Measurements from ENCODE around the gene RAMAC. TPM values are rescaled to one million over a fixed set of nuclear protein-coding genes. Genes with fewer than 3 reads are reported as not detected.

The RAMAC gene
- total RNA-seq, 2 donors from 2014 or later = 22.4 to 24.1 TPM

DNA sequence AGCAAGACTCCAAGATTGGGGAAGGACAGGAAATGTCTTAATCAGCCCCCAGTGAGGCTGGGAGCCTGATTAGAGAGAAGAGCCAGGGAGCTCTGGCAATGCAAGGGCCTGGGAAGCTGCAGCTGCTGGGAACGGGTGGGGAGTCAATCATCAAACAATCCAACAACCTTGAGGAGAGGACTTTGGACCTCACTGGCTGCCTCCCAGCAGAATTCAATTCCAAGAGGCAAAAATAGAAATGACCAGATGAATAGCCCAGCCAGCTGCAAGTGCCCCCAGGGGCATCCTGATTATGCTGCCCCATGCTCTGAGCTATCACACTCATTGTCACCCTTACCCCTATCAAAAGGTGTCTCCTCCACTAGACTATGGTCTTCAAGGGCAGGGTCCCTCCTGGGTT, 27.4 kb upstream of the RAMAC start:
- Histone ChIP-seq H3K4me3 (no peak overlapping the region), H3K9me3 (no peaks in the 10 kb centered on the region), H3K4me1 (replicated peaks) (no peaks in the 10 kb centered on the region), H3K36me3 (no peaks in the 10 kb centered on the region), H3K27me3 (replicated peaks; ENCODE audit: insufficient read depth) (no peaks in the 10 kb centered on the region), H3K27ac (no peak overlapping the region)
- WGBS = 100% methylated on average over 1 of the region's 1 CpG
- no peak for TF ChIP-seq POLR2A (IDR thresholded peaks at IDR 0.05)
- TF ChIP-seq, protein P1, sequence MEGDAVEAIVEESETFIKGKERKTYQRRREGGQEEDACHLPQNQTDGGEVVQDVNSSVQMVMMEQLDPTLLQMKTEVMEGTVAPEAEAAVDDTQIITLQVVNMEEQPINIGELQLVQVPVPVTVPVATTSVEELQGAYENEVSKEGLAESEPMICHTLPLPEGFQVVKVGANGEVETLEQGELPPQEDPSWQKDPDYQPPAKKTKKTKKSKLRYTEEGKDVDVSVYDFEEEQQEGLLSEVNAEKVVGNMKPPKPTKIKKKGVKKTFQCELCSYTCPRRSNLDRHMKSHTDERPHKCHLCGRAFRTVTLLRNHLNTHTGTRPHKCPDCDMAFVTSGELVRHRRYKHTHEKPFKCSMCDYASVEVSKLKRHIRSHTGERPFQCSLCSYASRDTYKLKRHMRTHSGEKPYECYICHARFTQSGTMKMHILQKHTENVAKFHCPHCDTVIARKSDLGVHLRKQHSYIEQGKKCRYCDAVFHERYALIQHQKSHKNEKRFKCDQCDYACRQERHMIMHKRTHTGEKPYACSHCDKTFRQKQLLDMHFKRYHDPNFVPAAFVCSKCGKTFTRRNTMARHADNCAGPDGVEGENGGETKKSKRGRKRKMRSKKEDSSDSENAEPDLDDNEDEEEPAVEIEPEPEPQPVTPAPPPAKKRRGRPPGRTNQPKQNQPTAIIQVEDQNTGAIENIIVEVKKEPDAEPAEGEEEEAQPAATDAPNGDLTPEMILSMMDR (IDR thresholded peaks at IDR 0.05) = no peak
- no peak for TF ChIP-seq POLR2AphosphoS5 (IDR thresholded peaks at IDR 0.05)
- intact Hi-C loops (cut with DNase I) = no loop called here
- no peak for DNase-seq (ENCODE audit: low spot score)

DNA sequence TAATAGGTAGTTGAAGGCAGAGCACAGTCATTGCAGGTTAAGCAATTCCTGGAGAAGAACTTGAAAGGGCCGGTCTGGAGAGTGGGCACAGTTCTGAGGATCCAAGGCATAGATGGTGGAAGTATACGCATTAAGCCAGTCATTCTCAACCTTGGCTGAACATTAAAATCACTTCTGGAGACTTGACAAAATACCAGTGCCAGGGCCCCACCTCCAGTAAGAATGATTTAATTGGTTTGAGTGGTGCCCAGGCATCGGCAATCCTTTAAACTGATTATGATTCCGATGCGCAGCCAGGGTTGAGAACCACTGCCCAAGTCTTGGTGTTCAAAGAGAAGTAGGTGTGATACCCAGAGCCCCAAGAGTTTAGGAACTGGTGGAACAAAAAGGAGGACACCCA, 26.6 kb upstream of the RAMAC start:
- 96% methylated on average over 5 of the region's 5 CpGs for WGBS
- H3K4me3 ChIP-seq = no peak overlapping the region
- no peaks in the 10 kb centered on the region for H3K27me3 ChIP-seq (replicated peaks; ENCODE audit: insufficient read depth)
- no peaks in the 10 kb centered on the region for H3K4me1 ChIP-seq (replicated peaks)
- H3K9me3 ChIP-seq = no peaks in the 10 kb centered on the region
- intact Hi-C loops (cut with DNase I) = no loop called here
- no peak for DNase-seq (ENCODE audit: low spot score)
- H3K36me3 ChIP-seq = no peaks in the 10 kb centered on the region
- H3K27ac ChIP-seq = no peak overlapping the region
- TF ChIP-seq POLR2AphosphoS5 (IDR thresholded peaks at IDR 0.05) (no peak), POLR2A (IDR thresholded peaks at IDR 0.05) (no peak)

DNA sequence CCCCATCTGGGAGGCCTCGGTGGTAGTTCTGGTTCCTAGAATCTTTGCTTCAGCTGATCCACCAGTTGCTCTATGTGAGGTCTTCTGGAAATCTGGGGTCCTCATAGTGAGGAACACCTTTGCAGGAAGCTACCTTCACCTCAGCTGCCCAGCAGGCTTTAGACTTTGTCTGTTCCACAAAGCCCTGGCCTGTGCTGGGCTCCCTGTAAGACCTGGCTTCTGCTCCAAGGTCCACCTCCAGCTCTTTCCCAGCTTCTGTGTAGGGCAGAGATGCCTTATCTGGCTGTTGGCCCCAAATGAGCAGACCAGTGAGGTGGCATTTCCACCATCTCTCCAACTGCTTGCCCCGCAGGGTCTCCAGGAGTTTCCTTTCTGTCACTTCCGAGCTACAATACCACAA, 25.2 kb upstream of the RAMAC start:
- no peak for DNase-seq (ENCODE audit: low spot score)
- Histone ChIP-seq H3K9me3 (no peaks in the 10 kb centered on the region), H3K4me3 (no peak overlapping the region), H3K36me3 (no peaks in the 10 kb centered on the region), H3K27ac (no peak overlapping the region), H3K27me3 (replicated peaks; ENCODE audit: insufficient read depth) (no peaks in the 10 kb centered on the region), H3K4me1 (replicated peaks) (no peaks in the 10 kb centered on the region)
- TF ChIP-seq POLR2AphosphoS5 (IDR thresholded peaks at IDR 0.05) (no peak), POLR2A (IDR thresholded peaks at IDR 0.05) (no peak)
- TF ChIP-seq, protein P1 (IDR thresholded peaks at IDR 0.05) = no peak
- intact Hi-C loops (cut with DNase I) = no loop called here
- WGBS = 84% methylated on average over 3 of the region's 3 CpGs

DNA sequence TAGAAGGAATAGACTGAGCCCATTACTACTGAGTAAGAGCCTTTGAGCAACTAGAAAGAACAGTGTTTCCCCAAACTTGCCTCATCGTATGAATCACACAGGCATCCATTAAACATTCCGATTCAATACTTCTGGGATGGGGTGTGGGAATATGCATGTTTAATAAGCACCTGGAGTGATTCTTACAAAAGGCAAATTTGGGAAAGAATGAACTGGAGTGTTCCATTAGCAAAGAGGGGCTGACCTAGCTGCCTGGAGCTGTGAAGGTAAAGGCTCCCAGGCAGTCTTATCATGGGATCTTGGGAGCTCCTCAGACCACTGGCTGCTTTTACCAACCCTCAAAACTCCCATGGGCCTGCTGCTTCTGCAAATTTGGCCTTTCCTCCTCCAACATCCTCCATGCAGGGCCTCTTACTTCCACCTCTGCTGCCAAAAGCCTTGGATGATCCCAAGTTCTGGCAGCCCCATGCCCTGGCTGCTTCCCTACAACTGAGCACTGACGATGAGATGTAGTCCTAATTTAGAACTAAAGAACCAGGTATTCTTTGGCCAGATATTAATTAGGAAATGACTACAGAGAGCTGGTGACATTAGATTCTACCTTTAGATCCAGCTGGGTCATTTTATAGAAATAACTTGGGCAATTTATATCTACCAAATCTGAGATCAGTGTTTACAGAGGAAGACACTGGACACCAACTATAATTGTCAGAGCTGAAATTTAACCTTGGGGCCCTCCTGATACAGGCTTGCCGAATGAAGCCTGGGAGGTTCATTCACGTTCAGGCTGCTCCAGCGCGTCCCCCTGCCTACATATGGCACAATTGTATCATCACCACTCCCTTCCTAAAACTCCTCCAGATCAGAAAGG, 22.3 kb upstream of the RAMAC start:
- Histone ChIP-seq H3K27ac (no peak overlapping the region), H3K4me1 (replicated peaks) (no peaks in the 10 kb centered on the region), H3K27me3 (replicated peaks; ENCODE audit: insufficient read depth) (no peaks in the 10 kb centered on the region), H3K4me3 (no peak overlapping the region), H3K36me3 (no peaks in the 10 kb centered on the region), H3K9me3 (no peaks in the 10 kb centered on the region)
- TF ChIP-seq POLR2A (IDR thresholded peaks at IDR 0.05) = no peak
- TF ChIP-seq, protein P1 (IDR thresholded peaks at IDR 0.05) = no peak
- TF ChIP-seq POLR2AphosphoS5 (IDR thresholded peaks at IDR 0.05) = no peak
- WGBS = 85% methylated on average over 7 of the region's 7 CpGs
- DNase-seq (ENCODE audit: low spot score) = no peak
- intact Hi-C loops (cut with DNase I) = no loop called here

DNA sequence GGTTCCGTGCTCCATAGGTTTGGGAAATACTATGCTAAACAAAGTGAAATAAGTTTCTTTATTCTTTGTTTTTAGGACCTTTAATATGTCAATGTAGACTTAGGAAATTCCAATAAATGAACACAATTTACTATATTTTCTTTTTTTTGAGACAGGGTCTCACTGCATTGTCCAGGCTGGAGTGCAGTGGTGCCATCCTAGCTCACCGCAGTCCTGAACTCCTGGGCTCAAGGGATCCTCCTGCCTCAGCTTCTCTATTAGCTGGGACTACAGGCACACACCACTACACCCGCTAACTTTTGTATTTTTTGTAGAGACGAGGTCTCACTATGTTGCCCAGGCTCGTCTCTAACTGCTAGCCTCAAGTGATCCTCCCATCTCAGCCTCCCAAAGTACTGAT, 21.1 kb upstream of the RAMAC start:
- WGBS = 99% methylated on average over 5 of the region's 5 CpGs
- H3K9me3 ChIP-seq = no peaks in the 10 kb centered on the region
- TF ChIP-seq POLR2A (IDR thresholded peaks at IDR 0.05) (no peak), POLR2AphosphoS5 (IDR thresholded peaks at IDR 0.05) (no peak)
- TF ChIP-seq, protein P1 (IDR thresholded peaks at IDR 0.05) = no peak
- H3K4me3 ChIP-seq = no peak overlapping the region
- no peaks in the 10 kb centered on the region for H3K4me1 ChIP-seq (replicated peaks)
- no peaks in the 10 kb centered on the region for H3K27me3 ChIP-seq (replicated peaks; ENCODE audit: insufficient read depth)
- H3K36me3 ChIP-seq = no peaks in the 10 kb centered on the region
- intact Hi-C loops (cut with DNase I) = no loop called here
- no peak overlapping the region for H3K27ac ChIP-seq
- DNase-seq (ENCODE audit: low spot score) = no peak
